Liver (tissue), 3 donors: Measurements from ENCODE around the gene AXIN2.

Experiments
- CTCF ChIP-seq: fragments of 150-350 bp; IDR thresholded peaks from 2 replicates; pipeline ENCODE4 v1.5.1; 2017; ENCODE audit warnings: improper control_type of control experiment, low read depth, low read length; ENCODE audit not compliant: missing input control
- EGR1 ChIP-seq, 2 donors: IDR thresholded peaks; 2 replicates each; pipeline ENCODE4 v1.6.1; 2016 to 2018; ENCODE audit warnings: antibody characterized with exemption in 2 of 2, low read depth in 2 of 2
- MAX ChIP-seq: IDR thresholded peaks from 2 replicates; pipeline ENCODE4 v1.6.1; 2016; ENCODE audit warnings: antibody characterized with exemption
- RAD21 ChIP-seq, 2 donors: IDR thresholded peaks; 2 replicates each; pipeline ENCODE4 v1.6.1; 2016; ENCODE audit warnings: antibody characterized with exemption in 2 of 2, mild to moderate bottlenecking in 2 of 2
- REST ChIP-seq: IDR thresholded peaks from 2 replicates; pipeline ENCODE4 v1.6.1; 2016; ENCODE audit warnings: antibody characterized with exemption, mild to moderate bottlenecking
- RXRA ChIP-seq, 2 donors: IDR thresholded peaks; 2 replicates each; pipeline ENCODE4 v1.6.1; 2017 to 2018; ENCODE audit warnings: antibody characterized with exemption in 2 of 2, mild to moderate bottlenecking in 1 of 2
- SP1 ChIP-seq: IDR thresholded peaks from 2 replicates; pipeline ENCODE4 v1.6.1; 2018; ENCODE audit warnings: antibody characterized with exemption, mild to moderate bottlenecking
- donor health status: healthy.
- donor health status: healthy.

- no peak for TF ChIP-seq SP1
- TF ChIP-seq CTCF: no peak
- TF ChIP-seq MAX: no peak
- no peak for TF ChIP-seq RXRA (IDR thresholded peaks at IDR 0.05)
- TF ChIP-seq EGR1 (IDR thresholded peaks at IDR 0.05; ENCODE audit: low read depth in 2 of 2): no peak
- TF ChIP-seq REST: no peak
- TF ChIP-seq RAD21 (IDR thresholded peaks at IDR 0.05): no peak
These were observed 4.5 kb downstream of the AXIN2 start for GRCh38 chr17:65556910-65557348.
